ENCODE results near the gene RIPK1.

RIPK1 gene

DNA sequence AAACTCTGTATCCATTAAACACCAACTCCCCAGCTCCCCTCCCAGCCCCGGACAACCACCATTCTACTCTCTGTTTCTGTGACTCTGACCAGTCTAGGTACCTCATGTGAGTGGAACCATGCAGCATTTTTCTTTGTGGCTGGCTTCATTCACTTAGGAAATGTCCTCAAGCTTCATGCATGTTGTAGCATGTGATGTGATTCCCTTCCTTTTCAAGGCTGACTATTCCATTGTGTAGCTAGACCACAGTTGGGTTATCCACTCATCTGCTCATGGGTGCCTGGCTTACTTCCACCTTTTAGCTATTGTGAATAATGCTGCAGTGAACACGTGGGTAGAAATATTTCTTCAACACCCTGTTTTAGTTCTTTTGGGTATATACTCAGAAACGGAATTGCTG, 41.5 kb downstream of the RIPK1 start:
- TF ChIP-seq, protein P1, sequence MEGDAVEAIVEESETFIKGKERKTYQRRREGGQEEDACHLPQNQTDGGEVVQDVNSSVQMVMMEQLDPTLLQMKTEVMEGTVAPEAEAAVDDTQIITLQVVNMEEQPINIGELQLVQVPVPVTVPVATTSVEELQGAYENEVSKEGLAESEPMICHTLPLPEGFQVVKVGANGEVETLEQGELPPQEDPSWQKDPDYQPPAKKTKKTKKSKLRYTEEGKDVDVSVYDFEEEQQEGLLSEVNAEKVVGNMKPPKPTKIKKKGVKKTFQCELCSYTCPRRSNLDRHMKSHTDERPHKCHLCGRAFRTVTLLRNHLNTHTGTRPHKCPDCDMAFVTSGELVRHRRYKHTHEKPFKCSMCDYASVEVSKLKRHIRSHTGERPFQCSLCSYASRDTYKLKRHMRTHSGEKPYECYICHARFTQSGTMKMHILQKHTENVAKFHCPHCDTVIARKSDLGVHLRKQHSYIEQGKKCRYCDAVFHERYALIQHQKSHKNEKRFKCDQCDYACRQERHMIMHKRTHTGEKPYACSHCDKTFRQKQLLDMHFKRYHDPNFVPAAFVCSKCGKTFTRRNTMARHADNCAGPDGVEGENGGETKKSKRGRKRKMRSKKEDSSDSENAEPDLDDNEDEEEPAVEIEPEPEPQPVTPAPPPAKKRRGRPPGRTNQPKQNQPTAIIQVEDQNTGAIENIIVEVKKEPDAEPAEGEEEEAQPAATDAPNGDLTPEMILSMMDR (IDR thresholded peaks at IDR 0.05; ENCODE audit: low read depth, low read length): no peak
- TF ChIP-seq POLR2A (IDR thresholded peaks at IDR 0.05; ENCODE audit: extremely low read depth, insufficient read length): no peak
- TF ChIP-seq MYC (IDR thresholded peaks at IDR 0.05; ENCODE audit: low read depth, low read length): no peak
- TF ChIP-seq, protein P2, sequence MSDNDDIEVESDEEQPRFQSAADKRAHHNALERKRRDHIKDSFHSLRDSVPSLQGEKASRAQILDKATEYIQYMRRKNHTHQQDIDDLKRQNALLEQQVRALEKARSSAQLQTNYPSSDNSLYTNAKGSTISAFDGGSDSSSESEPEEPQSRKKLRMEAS (IDR thresholded peaks at IDR 0.05; ENCODE audit: low read depth, low read length): no peak
- no peak overlapping the region for H3K4me3 ChIP-seq (ENCODE audit: low read depth, low read length)
- DNase-seq (ENCODE audit: low read depth): no peak

- DNase-seq (ENCODE audit: low read depth): no peak
- TF ChIP-seq, protein P2 (IDR thresholded peaks at IDR 0.05; ENCODE audit: low read depth, low read length): no peak
- no peak for TF ChIP-seq POLR2A (IDR thresholded peaks at IDR 0.05; ENCODE audit: extremely low read depth, insufficient read length)
- TF ChIP-seq, protein P1 (IDR thresholded peaks at IDR 0.05; ENCODE audit: low read depth, low read length): no peak
- no peak for TF ChIP-seq MYC (IDR thresholded peaks at IDR 0.05; ENCODE audit: low read depth, low read length)
- H3K4me3 ChIP-seq (ENCODE audit: low read depth, low read length): no peak overlapping the region
These were observed 46.1 kb downstream of the RIPK1 start for GRCh38 chr6:3114377-3114776.

DNA sequence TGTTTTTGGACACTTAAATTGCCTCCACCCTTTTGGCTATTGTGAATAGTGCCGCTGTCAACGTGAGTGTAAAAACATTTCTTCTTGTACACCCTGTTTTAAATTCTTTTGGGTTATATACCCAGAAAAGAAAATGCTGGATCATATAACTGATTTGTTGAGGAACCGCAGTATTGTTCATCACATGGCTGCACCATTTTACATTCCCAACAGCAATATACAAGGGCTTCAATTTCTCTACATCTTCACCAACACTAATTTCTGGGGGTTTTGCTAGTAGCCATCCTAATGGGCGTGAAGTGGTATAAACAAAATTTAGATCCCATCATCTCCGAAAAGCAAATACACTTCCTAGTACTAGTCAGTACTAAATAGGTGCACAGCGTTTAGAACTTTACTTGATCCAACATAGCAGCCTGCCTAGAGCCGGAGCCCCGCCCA, 49.6 kb downstream of the RIPK1 start:
- no peak for DNase-seq (ENCODE audit: low read depth)
- peak overlapping the region; percentile 87 for H3K4me3 ChIP-seq (ENCODE audit: low read depth, low read length)
- TF ChIP-seq, protein P2 (IDR thresholded peaks at IDR 0.05; ENCODE audit: low read depth, low read length): no peak
- TF ChIP-seq MYC (IDR thresholded peaks at IDR 0.05; ENCODE audit: low read depth, low read length): no peak
- TF ChIP-seq, protein P1 (IDR thresholded peaks at IDR 0.05; ENCODE audit: low read depth, low read length): no peak
- no peak for TF ChIP-seq POLR2A (IDR thresholded peaks at IDR 0.05; ENCODE audit: extremely low read depth, insufficient read length)

GRCh38 chr6:3118353-3119039, 50.2 kb downstream of the RIPK1 start, which contains the start of gene BPHL:
BPHL (plus strand) TSS chr6:3118711; CDS start chr6:3118741, 30 bp downstream.
- DNase-seq (ENCODE audit: low read depth): peak; percentile 93
- TF ChIP-seq, protein P1 (IDR thresholded peaks at IDR 0.05; ENCODE audit: low read depth, low read length): no peak
- peak; percentile 47; the same call in 1 of the 2 replicates for TF ChIP-seq MYC (IDR thresholded peaks at IDR 0.05; ENCODE audit: low read depth, low read length)
- peak; percentile 76 for TF ChIP-seq POLR2A (IDR thresholded peaks at IDR 0.05; ENCODE audit: extremely low read depth, insufficient read length)
- TF ChIP-seq, protein P2 (IDR thresholded peaks at IDR 0.05; ENCODE audit: low read depth, low read length): peak; percentile 26; the same call in 1 of the 2 replicates
- peak within 1 kb of the TSS; percentile 87 for H3K4me3 ChIP-seq (ENCODE audit: low read depth, low read length)

DNA sequence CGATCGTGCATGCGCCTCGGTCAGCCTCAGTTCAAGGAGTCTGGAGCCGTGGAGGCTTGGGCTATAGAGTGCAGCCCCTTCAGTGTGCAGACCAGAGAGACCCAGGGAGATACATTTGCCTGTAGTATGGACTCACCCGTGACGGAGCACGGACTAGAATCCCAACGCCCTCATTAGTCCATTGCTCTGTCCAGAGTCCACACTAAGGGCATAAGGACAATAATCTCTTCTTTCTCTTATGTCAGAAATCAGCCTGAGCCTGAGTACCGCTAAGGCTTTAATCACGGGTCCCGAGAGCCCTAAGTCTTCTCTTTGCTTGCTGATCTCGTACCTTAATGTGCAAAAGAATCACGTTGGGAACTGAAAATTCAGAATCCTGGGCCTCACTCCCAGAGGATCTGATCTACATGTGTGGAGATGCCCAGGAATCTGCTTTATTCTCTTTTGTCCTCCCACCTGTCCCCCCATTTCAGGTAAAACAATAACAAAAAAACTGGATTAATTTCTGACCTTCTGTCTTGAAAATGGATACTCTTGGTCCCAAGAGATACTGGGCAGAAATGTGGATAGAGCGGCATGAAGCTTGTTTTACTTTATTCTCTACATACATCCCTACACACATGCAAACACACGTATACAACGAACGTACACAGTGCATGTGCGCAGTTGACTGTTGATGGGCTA, 50.9 kb downstream of the RIPK1 start:
- DNase-seq (ENCODE audit: low read depth): no peak

GRCh38 chr6:3120765-3121089, 52.4 kb downstream of the RIPK1 start:
- no peak for DNase-seq (ENCODE audit: low read depth)
- no peak overlapping the region for H3K4me3 ChIP-seq (ENCODE audit: low read depth, low read length)
- TF ChIP-seq, protein P1 (IDR thresholded peaks at IDR 0.05; ENCODE audit: low read depth, low read length): no peak
- TF ChIP-seq, protein P2 (IDR thresholded peaks at IDR 0.05; ENCODE audit: low read depth, low read length): no peak
- TF ChIP-seq MYC (IDR thresholded peaks at IDR 0.05; ENCODE audit: low read depth, low read length) (no peak), POLR2A (IDR thresholded peaks at IDR 0.05; ENCODE audit: extremely low read depth, insufficient read length) (no peak)

More for the DNA sequence above, 50.9 kb downstream of the RIPK1 start:
- TF ChIP-seq MYC (IDR thresholded peaks at IDR 0.05; ENCODE audit: low read depth, low read length) (peak; percentile 10; the same call in 1 of the 2 replicates), POLR2A (IDR thresholded peaks at IDR 0.05; ENCODE audit: extremely low read depth, insufficient read length) (no peak)
- peak overlapping the region; percentile 87 for H3K4me3 ChIP-seq (ENCODE audit: low read depth, low read length)

All from NB4 (cell line).